Jurkat, Clone E6-1 (cell line): ENCODE measurements around the gene CYP2U1.
A peak's percentile ranks its signal among the peaks of the same experiment; 100 is the strongest.
"Not testable (repeated sequence)": the region's sequence is repeated elsewhere in the genome, so short reads cannot be mapped to it uniquely, and the experiment has no call there.

Source experiments
- DNase-seq: peaks from one replicate; pipeline ENCODE4 v3.0.0-alpha.2; 2011; ENCODE audit warnings: low read depth, low spot score
- H3K4me3 ChIP-seq: 2 replicates; pipeline ENCODE4 v1.5.1; 2011; ENCODE audit warnings: mild to moderate bottlenecking, low read length, control low read depth, moderate library complexity

Gene CYP2U1

DNA sequence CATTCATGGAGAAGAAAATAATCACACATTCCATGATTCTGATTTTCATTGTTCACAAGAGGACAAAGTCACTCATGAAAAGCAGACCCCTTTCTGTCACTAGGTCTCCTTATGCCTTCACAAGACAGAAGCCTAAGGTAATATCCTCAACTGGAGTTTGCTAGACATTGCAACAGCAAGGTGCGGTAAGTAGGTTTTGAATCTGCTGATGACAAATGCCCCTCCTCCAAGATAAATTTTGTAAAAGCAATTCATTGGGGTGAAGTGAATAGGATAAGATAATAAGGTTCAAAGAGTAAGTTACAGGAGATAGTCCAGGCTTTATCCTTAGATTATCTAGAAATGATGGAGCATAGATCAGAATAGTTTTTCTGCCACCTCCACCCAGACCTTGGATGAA, 16.1 kb upstream of the CYP2U1 start:
- DNase-seq = no peak
- H3K4me3 ChIP-seq = no peak overlapping the region

DNA sequence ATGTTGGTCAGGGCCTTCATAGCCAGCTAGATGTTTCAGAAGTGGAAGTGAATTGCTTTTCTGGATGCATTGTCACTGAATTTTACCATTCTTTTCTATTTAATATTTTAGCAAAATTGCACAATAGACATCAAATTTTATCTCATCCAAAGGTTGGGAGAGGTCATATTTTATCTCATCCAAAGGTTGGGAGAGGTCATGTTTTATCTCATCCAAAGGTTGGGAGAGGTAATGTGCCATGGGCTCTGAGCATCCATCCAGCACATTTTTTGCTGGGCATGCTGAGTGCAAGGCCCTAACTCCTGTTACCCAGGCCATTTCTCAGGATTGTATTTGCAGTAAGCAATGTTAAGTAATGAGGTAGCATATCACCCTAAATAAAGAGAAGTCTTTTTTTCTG, 14.7 kb upstream of the CYP2U1 start:
- no peak overlapping the region for H3K4me3 ChIP-seq

DNA sequence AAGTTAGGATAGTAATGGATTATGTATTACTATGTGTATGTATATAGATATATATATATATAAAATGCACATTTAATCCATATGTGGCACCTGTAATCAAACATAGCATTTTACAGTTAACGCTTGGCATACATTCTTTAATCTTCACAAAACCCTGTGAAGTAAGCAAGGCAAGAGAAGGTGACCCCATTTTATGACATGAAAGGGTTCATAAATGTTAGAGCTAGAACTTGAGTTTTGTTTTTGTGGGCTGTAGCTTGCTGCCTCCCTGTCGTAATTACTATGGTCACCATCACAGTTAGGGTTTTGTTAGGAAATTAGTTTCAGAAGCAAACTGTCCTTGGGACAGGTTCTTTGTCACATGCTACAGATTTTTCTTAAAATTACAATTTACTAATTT, 13.8 kb upstream of the CYP2U1 start:
- DNase-seq = no peak
- no peak overlapping the region for H3K4me3 ChIP-seq

More for the DNA sequence above, 14.7 kb upstream of the CYP2U1 start:
- no peak for DNase-seq

DNA sequence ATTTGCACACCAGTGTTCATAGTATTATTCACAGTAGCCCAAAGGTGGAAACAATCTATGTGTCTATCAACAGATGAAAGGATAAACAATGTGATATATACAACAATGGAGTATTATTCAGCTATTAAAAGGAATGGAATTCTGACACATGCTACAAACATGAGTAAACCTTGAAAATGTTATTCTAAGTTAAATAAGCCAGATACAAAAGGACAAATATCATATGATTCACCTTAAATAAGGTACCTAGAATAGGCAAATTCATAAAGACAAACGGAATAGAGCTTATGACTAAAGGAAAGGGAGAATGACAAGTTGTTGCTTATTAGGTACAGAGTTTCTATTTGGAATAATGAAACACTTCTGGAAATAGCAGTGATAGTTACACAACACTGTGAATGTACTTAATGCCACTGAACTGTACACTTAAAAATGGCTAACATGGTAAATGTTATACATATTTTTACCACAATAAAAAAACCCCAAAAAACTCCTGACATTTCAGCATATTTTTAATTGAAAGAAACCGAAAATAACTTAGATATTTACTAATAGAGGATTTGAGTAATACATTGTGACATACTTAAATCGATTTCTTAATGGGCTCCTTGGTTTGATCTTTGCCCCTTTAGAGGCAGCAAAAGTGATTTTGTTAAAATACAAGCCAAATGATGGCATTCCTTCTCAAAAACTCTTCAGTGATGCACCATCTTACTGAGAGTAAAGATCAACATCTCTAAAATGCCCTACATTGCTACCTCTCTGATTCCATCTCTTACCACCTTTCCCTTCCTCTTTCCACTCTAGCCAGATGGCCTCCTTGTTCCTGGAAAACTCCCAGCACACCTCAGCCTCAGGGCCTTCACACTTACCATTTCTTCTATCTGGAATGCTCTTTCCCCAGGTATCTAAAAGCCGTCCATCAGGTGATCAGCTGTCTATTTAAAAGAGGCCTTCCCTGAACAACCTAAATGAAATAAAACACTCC, 8.6 kb upstream of the CYP2U1 start:
- DNase-seq = no peak
- no peak overlapping the region for H3K4me3 ChIP-seq

DNA sequence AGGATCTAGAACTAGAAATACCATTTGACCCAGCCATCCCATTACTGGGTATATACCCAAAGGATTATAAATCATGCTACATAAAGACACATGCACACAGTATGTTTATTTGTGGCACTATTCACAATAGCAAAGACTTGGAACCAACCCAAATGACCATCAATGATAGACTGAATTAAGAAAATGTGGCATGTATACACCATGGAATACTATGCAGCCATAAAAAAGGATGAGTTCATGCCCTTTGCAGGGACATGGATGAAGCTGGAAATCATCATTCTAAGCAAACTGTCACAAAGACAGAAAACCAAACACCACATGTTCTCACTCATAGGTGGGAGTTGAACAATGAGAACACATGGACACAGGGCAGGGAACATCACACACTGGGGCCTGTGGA, 5.6 kb upstream of the CYP2U1 start:
- DNase-seq, H3K4me3 ChIP-seq: not testable (repeated sequence)

DNA sequence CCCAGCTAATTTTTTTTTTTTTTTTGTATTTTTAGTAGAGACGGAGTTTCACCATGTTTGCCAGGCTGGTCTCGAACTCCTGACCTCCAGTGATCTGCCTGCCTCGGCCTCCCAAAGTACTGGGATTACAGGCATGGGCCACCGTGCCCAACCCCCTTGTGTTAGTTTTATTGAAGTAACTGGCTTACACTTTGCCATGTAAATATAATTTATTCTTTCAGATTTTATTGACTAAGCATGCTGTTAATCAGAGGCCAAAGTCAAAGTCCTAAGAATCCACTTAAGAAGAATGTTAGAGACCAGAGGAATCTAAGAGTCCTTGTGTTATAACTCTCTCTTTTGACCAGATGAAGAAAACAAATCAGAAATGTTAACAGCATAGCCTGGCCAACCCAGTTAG, 4.5 kb upstream of the CYP2U1 start:
- not testable (repeated sequence) for H3K4me3 ChIP-seq, DNase-seq

DNA sequence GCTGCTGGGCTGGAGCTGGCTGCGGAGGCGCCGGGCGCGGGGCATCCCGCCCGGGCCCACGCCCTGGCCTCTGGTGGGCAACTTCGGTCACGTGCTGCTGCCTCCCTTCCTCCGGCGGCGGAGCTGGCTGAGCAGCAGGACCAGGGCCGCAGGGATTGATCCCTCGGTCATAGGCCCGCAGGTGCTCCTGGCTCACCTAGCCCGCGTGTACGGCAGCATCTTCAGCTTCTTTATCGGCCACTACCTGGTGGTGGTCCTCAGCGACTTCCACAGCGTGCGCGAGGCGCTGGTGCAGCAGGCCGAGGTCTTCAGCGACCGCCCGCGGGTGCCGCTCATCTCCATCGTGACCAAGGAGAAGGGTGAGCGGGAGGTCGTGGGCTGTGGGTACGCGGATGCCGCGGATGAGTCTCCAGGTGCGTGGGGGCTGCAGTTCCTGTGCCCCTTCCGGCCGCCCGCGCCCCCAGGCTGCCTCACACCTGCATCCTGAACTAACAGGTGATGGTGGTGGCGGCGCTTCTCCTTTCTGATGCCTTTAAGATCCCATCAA, 499 bp downstream of the CYP2U1 start:
- peak; percentile 60 for DNase-seq
- H3K4me3 ChIP-seq = peak overlapping the region; percentile 81

DNA sequence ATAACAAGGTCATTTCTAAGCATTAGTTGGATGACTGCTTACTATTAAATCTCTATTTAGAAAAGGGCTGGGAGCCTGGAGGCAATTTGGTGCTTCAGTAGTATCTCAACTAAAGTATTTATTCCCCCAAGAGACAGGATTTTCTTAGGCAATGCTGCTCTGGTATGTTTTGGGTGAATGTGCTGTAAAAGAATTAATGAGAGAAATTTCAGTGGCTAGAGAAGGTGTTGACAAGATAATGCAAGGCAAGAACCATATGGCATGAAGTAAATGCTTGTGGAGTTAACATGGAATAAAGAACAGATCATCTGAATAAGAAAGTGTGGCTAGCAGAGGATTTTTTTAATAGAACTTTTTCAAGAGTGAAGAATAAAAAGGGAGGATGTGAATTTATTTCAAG, 3.9 kb downstream of the CYP2U1 start:
- no peak for DNase-seq
- no peak overlapping the region for H3K4me3 ChIP-seq

DNA sequence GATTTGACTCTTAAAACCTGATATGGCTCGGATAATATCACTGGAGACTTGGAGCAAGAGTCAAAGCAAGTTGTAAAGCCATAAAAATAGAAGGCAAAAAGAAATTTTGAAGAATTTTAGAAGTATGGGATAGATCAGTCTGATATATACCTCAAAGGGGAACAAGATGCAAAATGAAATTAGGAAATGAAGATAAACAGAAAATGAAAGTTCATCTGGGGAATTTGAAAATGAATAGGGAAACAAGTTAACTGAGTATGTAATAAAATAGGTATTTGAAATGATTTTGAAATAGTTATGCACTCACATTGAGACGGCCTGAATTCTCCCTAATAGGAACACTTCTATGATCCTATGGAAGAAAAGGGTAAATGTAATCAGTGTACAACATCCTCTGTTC, 5.7 kb downstream of the CYP2U1 start:
- no peak overlapping the region for H3K4me3 ChIP-seq
- no peak for DNase-seq

DNA sequence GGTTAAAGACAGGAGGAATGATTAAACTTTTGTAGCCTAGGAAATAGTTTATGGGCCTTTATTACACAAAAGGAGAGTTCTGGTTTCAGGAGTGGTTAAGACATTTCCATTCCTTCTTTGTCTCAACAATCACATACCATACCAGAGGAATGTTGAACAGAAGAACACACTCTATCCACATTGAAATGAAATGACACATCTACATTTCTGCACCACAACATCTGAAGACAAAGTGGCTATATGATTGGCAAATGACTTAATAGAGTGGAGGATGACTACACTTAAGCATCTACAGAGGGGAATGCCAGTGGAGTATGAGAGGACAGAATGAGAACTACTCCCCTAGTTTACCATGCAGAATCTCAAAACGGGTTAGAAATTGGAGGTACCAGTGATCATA, 8.0 kb downstream of the CYP2U1 start:
- DNase-seq = no peak
- no peak overlapping the region for H3K4me3 ChIP-seq

DNA sequence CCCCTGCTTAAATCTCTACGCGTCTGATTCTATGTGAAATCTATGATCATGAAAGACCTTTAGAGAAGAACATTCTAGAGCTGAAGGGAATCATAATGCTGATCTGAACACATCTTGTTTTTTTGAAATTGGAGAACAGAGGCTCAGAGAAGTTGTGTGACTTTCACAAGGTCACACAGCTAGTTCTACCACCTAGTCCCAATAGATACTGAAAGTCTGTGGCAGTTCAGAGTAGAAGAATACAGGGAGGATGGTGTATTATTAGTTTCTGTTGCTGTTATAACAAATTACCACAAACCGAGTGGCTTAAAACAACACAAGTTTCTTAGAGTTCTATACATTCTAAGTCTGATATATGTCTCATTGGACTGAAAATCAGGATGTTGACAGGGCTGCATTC, 14.5 kb downstream of the CYP2U1 start:
- DNase-seq = no peak
- H3K4me3 ChIP-seq = no peak overlapping the region

DNA sequence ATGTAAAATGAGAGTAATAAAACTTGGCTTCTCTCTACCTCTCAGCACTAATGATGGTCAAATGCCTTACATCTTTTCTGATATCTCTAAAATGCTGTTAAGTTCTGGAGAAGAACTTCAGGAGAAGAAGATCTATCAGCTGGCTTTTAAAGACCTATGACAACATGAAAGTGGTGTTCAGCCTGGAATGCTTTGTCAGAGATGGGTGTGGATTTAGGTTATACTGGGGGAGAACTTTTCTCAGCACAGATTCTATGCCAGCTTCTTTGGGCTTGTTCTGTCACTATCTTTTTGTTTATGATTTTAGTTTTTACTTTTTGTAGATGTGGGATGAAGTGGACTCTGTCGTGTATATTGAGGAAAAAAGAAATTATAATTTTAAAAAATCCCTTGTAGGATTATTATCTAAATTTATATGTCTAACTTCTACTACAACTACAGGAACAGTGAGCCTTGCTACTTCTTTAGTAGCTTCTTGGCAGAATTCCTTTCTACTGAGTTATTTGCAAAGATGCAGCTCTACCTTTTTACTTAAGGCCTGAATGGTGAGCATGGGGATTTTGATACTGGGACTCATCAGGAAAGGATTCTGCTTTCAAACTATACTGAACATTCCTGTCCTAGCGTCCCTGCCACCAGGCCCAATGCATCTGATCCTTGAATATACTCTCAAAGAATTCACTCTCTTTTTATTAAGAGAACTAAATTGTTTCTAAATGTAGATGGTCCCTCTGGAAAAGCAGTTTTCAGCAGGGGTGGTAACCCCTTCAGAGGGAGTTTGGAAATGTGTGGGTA, 19.6 kb downstream of the CYP2U1 start:
- no peak overlapping the region for H3K4me3 ChIP-seq
- no peak for DNase-seq

DNA sequence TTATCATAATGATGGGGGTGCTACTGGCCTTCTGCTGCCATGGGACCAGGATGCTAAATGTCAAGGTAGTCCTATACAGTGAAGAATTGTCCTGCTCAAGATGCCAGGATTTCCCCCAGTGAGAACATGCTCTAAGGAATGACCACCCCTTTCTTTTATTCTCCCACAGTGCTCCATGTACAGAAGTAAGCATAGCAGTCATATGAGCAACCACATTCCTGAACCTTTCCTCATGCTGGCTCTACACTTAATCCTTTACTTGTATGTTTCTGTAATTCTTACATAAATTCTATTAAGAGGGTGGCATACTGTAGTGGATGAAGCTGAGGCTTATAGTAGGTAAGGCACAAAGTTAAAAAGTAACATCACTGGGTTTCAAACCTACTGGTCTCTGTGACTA, 20.2 kb downstream of the CYP2U1 start:
- no peak for DNase-seq
- no peak overlapping the region for H3K4me3 ChIP-seq

DNA sequence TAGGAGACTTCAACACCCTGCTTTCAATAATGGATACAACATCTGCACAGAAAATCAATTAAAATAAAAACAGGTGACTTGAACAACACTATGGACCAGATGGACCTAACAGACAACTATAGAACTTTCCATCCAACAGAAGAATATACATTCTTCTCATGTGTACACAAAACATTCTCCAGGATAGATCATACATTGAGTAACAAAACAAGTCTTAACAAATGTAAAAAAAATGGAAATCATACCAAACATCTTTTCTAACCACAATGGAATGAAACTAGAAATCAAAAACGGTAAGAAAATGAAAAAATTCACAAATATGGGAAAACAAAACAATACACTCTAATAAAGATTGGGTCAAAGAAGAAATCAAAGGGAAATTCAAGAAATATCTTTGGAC, 24.7 kb downstream of the CYP2U1 start:
- no peak overlapping the region for H3K4me3 ChIP-seq
- no peak for DNase-seq

DNA sequence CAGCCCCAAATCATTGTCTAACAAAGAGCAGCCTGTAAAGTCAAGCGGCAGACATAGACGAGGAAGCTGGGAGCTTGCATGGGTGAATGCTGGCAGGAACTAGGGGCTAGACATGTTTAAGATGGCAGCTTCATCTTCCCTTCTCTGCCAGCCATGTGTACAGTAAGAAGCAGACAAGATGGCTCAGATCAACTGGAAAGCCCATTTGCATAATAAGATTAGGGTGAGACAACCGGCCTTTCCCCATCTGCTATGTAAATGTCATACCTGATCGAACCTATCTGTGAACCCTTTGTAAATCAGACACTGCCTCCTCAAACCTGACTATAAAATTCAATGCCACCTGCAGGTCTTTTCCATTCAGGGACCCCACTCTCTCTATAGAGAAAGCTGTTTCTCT, 35.6 kb downstream of the CYP2U1 start:
- H3K4me3 ChIP-seq = no peak overlapping the region
- no peak for DNase-seq

DNA sequence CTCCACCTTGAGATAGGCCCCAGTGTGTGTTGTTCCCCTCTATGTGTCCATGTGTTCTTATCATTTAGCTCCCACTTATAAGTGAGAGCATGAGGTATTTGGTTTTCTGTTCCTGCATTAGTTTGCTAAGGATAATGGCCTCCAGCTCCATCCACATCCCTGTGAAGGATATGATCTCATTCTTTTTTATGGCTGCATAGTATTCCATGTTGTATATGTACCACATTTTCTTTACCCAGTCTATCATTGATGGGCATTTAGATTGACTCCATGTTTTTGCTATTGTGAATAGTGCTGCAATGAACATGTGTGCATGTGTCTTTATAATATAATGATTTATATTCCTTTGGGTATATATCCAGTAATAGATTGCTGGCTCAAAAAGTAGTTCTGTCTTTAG, 36.2 kb downstream of the CYP2U1 start:
- not testable (repeated sequence) for DNase-seq, H3K4me3 ChIP-seq

DNA sequence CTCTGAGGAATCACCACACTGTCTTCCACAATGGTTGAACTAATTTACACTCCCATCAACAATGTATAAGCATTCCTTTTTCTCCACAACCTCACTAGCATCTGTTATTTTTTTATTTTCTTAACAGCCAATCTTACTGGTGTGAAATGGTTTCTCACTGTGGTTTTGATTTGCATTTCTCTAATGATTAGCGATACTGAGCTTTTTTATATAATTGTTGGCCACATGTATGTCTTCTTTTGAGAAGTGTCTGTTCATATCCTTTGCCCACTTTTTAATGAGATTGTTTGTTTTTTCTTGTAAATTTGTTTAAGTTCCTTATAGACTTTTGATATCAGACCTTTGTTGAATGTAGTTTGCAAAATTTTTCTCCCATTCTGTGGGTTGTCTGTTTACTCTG, 36.6 kb downstream of the CYP2U1 start:
- not testable (repeated sequence) for H3K4me3 ChIP-seq, DNase-seq

DNA sequence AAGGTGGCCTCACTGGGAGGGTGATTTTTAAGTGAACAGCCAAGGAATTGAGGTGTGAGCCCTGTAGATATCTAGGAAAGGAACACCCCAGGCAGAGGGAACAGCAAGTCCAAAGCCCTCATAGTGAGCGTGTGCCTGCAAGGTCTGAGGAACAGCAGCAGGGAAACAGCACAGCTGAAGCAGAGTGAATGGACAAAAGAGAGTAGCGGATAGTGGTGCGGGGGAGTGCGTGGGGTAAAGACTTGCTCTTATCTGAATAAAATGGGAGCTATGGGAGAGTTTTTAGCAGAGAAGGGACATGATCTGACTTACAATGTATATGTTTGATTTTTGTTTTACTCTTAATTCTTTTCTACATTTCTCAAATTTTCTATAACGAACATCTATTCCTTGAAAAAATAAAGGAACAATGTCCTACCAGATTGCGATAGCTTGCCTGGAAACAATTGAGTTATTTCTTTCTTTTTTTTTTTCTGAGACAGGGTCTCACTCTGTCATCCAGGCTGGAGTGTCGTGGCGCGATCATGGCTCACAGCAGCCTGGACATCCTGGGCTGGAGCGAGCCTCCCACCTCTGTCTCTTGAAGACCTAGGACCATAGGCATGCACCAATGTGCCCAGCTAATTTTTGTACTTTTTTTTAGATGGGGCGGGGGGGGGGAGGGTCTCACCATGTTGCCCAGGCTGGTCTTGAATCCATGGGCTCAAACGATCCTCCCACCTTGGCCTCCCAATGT, 38.9 kb downstream of the CYP2U1 start:
- no peak for DNase-seq
- no peak overlapping the region for H3K4me3 ChIP-seq

DNA sequence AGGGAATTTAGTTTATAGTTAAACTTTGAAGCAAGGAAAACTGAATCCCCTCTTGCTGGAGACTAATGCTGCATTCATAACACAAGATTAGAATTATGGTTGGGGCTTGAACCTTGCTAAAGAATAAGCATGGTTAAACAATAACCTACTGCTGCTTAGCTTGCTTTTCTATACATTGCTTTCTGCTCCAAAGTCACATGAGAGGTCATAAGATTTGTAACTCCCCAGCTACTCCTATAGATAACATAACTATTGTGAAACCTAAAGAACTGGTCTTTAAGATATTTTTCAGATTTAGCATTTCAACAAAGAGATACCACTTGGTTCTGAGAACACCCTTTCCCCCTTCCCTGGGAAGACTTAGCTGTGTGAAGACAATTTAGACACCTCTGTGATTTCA, 41.3 kb downstream of the CYP2U1 start:
- H3K4me3 ChIP-seq = no peak overlapping the region
- no peak for DNase-seq
